ENCODE measurements around the gene P3H3. TPM values are rescaled to one million over a fixed set of nuclear protein-coding genes. Genes with fewer than 3 reads are reported as not detected.
A peak's percentile ranks its signal among the peaks of the same experiment; 100 is the strongest.
"Not testable (repeated sequence)": the region's sequence is repeated elsewhere in the genome, so short reads cannot be mapped to it uniquely, and the experiment has no call there.

P3H3 gene
- total RNA-seq, 4 donors from 2014 or later: 0.66 to 4.7 (median 1.5) TPM

- Histone ChIP-seq H3K4me1 (peaks cover 6 to 7% of the 10 kb centered on the region in 2 donors), H3K4me3 (no peak overlapping the region), H3K27ac (no peak overlapping the region), H3K27me3 (no peaks in the 10 kb centered on the region), H3K36me3 (peaks cover 0 to 82% of the 10 kb centered on the region in 2 donors), H3K9me3 (no peaks in the 10 kb centered on the region)
- DNase-seq: no peak
- ATAC-seq: no peak
- intact Hi-C loops (cut with DNase I; ENCODE audit: low total_unique reads) (no loop called here), in situ Hi-C loops (cut with MboI; ENCODE audit: low sequenced_read_pairs in 4 of 4) (no loop called here)
- TF ChIP-seq POLR2A (IDR thresholded peaks at IDR 0.05) (no peak), CTCF (IDR thresholded peaks at IDR 0.05 in 4 of 5, conservative IDR thresholded peaks at IDR 0.05 in 1 of 5) (no peak)
Measured at GRCh38 chr12:6863033-6863432, 34.8 kb downstream of the P3H3 start.

- TF ChIP-seq POLR2A (IDR thresholded peaks at IDR 0.05) (no peak), CTCF (IDR thresholded peaks at IDR 0.05 in 4 of 5, conservative IDR thresholded peaks at IDR 0.05 in 1 of 5) (no peak)
- no peaks in the 10 kb centered on the region for H3K27me3 ChIP-seq
- intact Hi-C loops (cut with DNase I; ENCODE audit: low total_unique reads): no loop called here
Measured at GRCh38 chr12:6863586-6864321, 35.5 kb downstream of the P3H3 start.

GRCh38 chr12:6865307-6865706 is 37.1 kb downstream of the P3H3 start:
- peaks cover 0 to 68% of the 10 kb centered on the region in 2 donors for H3K36me3 ChIP-seq
- H3K4me3 ChIP-seq; ATAC-seq; DNase-seq; H3K27me3 ChIP-seq; H3K27ac ChIP-seq; H3K9me3 ChIP-seq; in situ Hi-C loops (cut with MboI; ENCODE audit: low sequenced_read_pairs in 4 of 4): not testable (repeated sequence)
- intact Hi-C loops (cut with DNase I; ENCODE audit: low total_unique reads): loop anchor here (5.0 kb wide), 1 partner anchor 77 kb away; the partner anchor contains the start of genes C12orf57 and RNU7-1
- H3K4me1 ChIP-seq: peaks cover 25 to 27% of the 10 kb centered on the region in 2 donors

More at GRCh38 chr12:6863586-6864321, 35.5 kb downstream of the P3H3 start:
- in situ Hi-C loops (cut with MboI; ENCODE audit: low sequenced_read_pairs in 4 of 4): no loop called here
- ATAC-seq (no peak), DNase-seq (no peak)
- Histone ChIP-seq H3K27ac (no peak overlapping the region), H3K4me1 (peaks cover 13 to 14% of the 10 kb centered on the region in 2 donors), H3K9me3 (no peaks in the 10 kb centered on the region), H3K36me3 (peaks cover 0 to 75% of the 10 kb centered on the region in 2 donors), H3K4me3 (no peak overlapping the region)

- no peak for ATAC-seq
- Histone ChIP-seq H3K36me3 (peaks cover 0 to 68% of the 10 kb centered on the region in 2 donors), H3K4me1 (peaks cover 25 to 30% of the 10 kb centered on the region in 2 donors), H3K27ac (peak overlapping the region; percentile 93 to 100 (median 99)), H3K9me3 (no peaks in the 10 kb centered on the region), H3K4me3 (peak overlapping the region in 3 of 4 donors; percentile 74 to 99 (median 98)), H3K27me3 (no peaks in the 10 kb centered on the region)
- intact Hi-C loops (cut with DNase I; ENCODE audit: low total_unique reads): loop anchor here (2.0 to 5.0 kb wide), 2 partner anchors 58 to 76 kb away; partner anchors contain the start of genes C12orf57 and RNU7-1
- in situ Hi-C loops (cut with MboI; ENCODE audit: low sequenced_read_pairs in 4 of 4): no loop called here
- TF ChIP-seq POLR2A (IDR thresholded peaks at IDR 0.05): no peak
- no peak for TF ChIP-seq CTCF (IDR thresholded peaks at IDR 0.05 in 4 of 5, conservative IDR thresholded peaks at IDR 0.05 in 1 of 5)
- DNase-seq: no peak
Measured at GRCh38 chr12:6866163-6866919, 38.1 kb downstream of the P3H3 start.
